ENCODE results near the gene PANK2.
"Not testable (repeated sequence)": the region's sequence is repeated elsewhere in the genome, so short reads cannot be mapped to it uniquely, and the experiment has no call there.

PANK2 gene

GRCh38 chr20:3876000-3876399 is 13.2 kb upstream of the PANK2 start:
- Histone ChIP-seq H3K9ac (ENCODE audit: low read depth, low read length) (no peak overlapping the region), H3K27ac (ENCODE audit: low read length) (no peak overlapping the region), H3K4me3 (ENCODE audit: low read depth in 1 of 2, low read length in 2 of 2) (no peak overlapping the region), H3K27me3 (ENCODE audit: insufficient read depth, low read length, poor library complexity) (no peaks in the 10 kb centered on the region), H3K36me3 (ENCODE audit: insufficient read depth, low read length) (peaks cover 38% of the 10 kb centered on the region), H3K4me1 (ENCODE audit: insufficient read depth, low read length) (no peaks in the 10 kb centered on the region), H2AFZ (ENCODE audit: low read depth, low read length) (no peak overlapping the region), H3K9me3 (ENCODE audit: insufficient read depth, low read length, severe bottlenecking) (no peaks in the 10 kb centered on the region), H3K4me2 (ENCODE audit: insufficient read depth, low read length) (no peak overlapping the region), H4K20me1 (ENCODE audit: insufficient read depth, low read length) (no peaks in the 10 kb centered on the region), H3K79me2 (ENCODE audit: insufficient read depth, low read length) (no peaks in the 10 kb centered on the region)
- TF ChIP-seq CTCF (IDR thresholded peaks at IDR 0.05; ENCODE audit: borderline replicate concordance, extremely low read depth, low read length, poor library complexity, severe bottlenecking) (no peak), EZH2 (IDR thresholded peaks at IDR 0.05; ENCODE audit: borderline replicate concordance, low read depth, low read length, severe bottlenecking) (no peak)
- ATAC-seq (ENCODE audit: insufficient read depth, low read depth) = no peak
- DNase-seq = no peak

GRCh38 chr20:3876676-3877075 is 12.5 kb upstream of the PANK2 start:
- Histone ChIP-seq H3K27ac (ENCODE audit: low read length) (no peak overlapping the region), H3K9me3 (ENCODE audit: insufficient read depth, low read length, severe bottlenecking) (no peaks in the 10 kb centered on the region), H3K9ac (ENCODE audit: low read depth, low read length) (no peak overlapping the region), H3K4me3 (ENCODE audit: low read depth in 1 of 2, low read length in 2 of 2) (no peak overlapping the region), H3K79me2 (ENCODE audit: insufficient read depth, low read length) (no peaks in the 10 kb centered on the region), H2AFZ (ENCODE audit: low read depth, low read length) (no peak overlapping the region), H3K27me3 (ENCODE audit: insufficient read depth, low read length, poor library complexity) (no peaks in the 10 kb centered on the region), H4K20me1 (ENCODE audit: insufficient read depth, low read length) (no peaks in the 10 kb centered on the region), H3K4me1 (ENCODE audit: insufficient read depth, low read length) (no peaks in the 10 kb centered on the region), H3K4me2 (ENCODE audit: insufficient read depth, low read length) (no peak overlapping the region), H3K36me3 (ENCODE audit: insufficient read depth, low read length) (peaks cover 38% of the 10 kb centered on the region)
- DNase-seq = no peak
- ATAC-seq (ENCODE audit: insufficient read depth, low read depth) = no peak
- TF ChIP-seq EZH2 (IDR thresholded peaks at IDR 0.05; ENCODE audit: borderline replicate concordance, low read depth, low read length, severe bottlenecking) = no peak
- no peak for TF ChIP-seq CTCF (IDR thresholded peaks at IDR 0.05; ENCODE audit: borderline replicate concordance, extremely low read depth, low read length, poor library complexity, severe bottlenecking)

GRCh38 chr20:3878921-3879274 is 10.3 kb upstream of the PANK2 start:
- H3K4me2 ChIP-seq (ENCODE audit: insufficient read depth, low read length); H2AFZ ChIP-seq (ENCODE audit: low read depth, low read length); H3K27ac ChIP-seq (ENCODE audit: low read length); DNase-seq; H3K9me3 ChIP-seq (ENCODE audit: insufficient read depth, low read length, severe bottlenecking); H4K20me1 ChIP-seq (ENCODE audit: insufficient read depth, low read length); H3K79me2 ChIP-seq (ENCODE audit: insufficient read depth, low read length); ATAC-seq (ENCODE audit: insufficient read depth, low read depth); H3K4me1 ChIP-seq (ENCODE audit: insufficient read depth, low read length); H3K9ac ChIP-seq (ENCODE audit: low read depth, low read length); H3K27me3 ChIP-seq (ENCODE audit: insufficient read depth, low read length, poor library complexity); H3K4me3 ChIP-seq (ENCODE audit: low read depth in 1 of 2, low read length in 2 of 2): not testable (repeated sequence)
- H3K36me3 ChIP-seq (ENCODE audit: insufficient read depth, low read length) = peaks cover 19% of the 10 kb centered on the region

GRCh38 chr20:3885715-3886114 is 3.5 kb upstream of the PANK2 start:
- no peak overlapping the region for H3K4me3 ChIP-seq (ENCODE audit: low read depth in 1 of 2, low read length in 2 of 2)
- DNase-seq (no peak), ATAC-seq (ENCODE audit: insufficient read depth, low read depth) (no peak)
- H3K9me3 ChIP-seq (ENCODE audit: insufficient read depth, low read length, severe bottlenecking) = no peaks in the 10 kb centered on the region
- no peak overlapping the region for H2AFZ ChIP-seq (ENCODE audit: low read depth, low read length)
- H3K4me1 ChIP-seq (ENCODE audit: insufficient read depth, low read length) = peaks cover 20% of the 10 kb centered on the region
- no peak overlapping the region for H3K27ac ChIP-seq (ENCODE audit: low read length)
- H3K4me2 ChIP-seq (ENCODE audit: insufficient read depth, low read length) = no peak overlapping the region
- H3K79me2 ChIP-seq (ENCODE audit: insufficient read depth, low read length) = peaks cover 45% of the 10 kb centered on the region
- H4K20me1 ChIP-seq (ENCODE audit: insufficient read depth, low read length) = peaks cover 10% of the 10 kb centered on the region
- no peaks in the 10 kb centered on the region for H3K27me3 ChIP-seq (ENCODE audit: insufficient read depth, low read length, poor library complexity)
- peaks cover 12% of the 10 kb centered on the region for H3K36me3 ChIP-seq (ENCODE audit: insufficient read depth, low read length)
- TF ChIP-seq EZH2 (IDR thresholded peaks at IDR 0.05; ENCODE audit: borderline replicate concordance, low read depth, low read length, severe bottlenecking) (no peak), CTCF (IDR thresholded peaks at IDR 0.05; ENCODE audit: borderline replicate concordance, extremely low read depth, low read length, poor library complexity, severe bottlenecking) (no peak)
- H3K9ac ChIP-seq (ENCODE audit: low read depth, low read length) = no peak overlapping the region
